Measurements from ENCODE around the gene DNAJC13.

DNAJC13 gene

GRCh38 chr3:132407025-132407424, 10.3 kb upstream of the DNAJC13 start:
- DNase-seq = no peak

GRCh38 chr3:132414841-132415240, 2.5 kb upstream of the DNAJC13 start:
- DNase-seq = no peak

GRCh38 chr3:132416161-132416560, 1.1 kb upstream of the DNAJC13 start:
- no peak for DNase-seq

GRCh38 chr3:132417695-132418411, 551 bp downstream of the DNAJC13 start:
- DNase-seq = peak in 1 of 2 donors; percentile 44

GRCh38 chr3:132418916-132419315, 1.6 kb downstream of the DNAJC13 start:
- DNase-seq = peak in 1 of 2 donors; percentile 26

GRCh38 chr3:132421832-132422231, 4.5 kb downstream of the DNAJC13 start:
- DNase-seq = no peak

- no peak for DNase-seq
These were observed 5.2 kb downstream of the DNAJC13 start for GRCh38 chr3:132422531-132422930.

- DNase-seq = peak in 1 of 2 donors; percentile 73
These were observed 15.3 kb downstream of the DNAJC13 start for GRCh38 chr3:132432639-132433038.

- no peak for DNase-seq
These were observed 15.8 kb downstream of the DNAJC13 start for GRCh38 chr3:132433121-132433520.

- DNase-seq = no peak
These were observed 18.1 kb downstream of the DNAJC13 start for GRCh38 chr3:132435224-132435910.

- DNase-seq = no peak
These were observed 18.7 kb downstream of the DNAJC13 start for GRCh38 chr3:132435911-132436425.

GRCh38 chr3:132443421-132443820, 26.1 kb downstream of the DNAJC13 start:
- DNase-seq = no peak

GRCh38 chr3:132444383-132444782, 27.1 kb downstream of the DNAJC13 start:
- DNase-seq = no peak

GRCh38 chr3:132445817-132446216, 28.5 kb downstream of the DNAJC13 start:
- DNase-seq = peak in 1 of 2 donors; percentile 6

GRCh38 chr3:132448216-132448961, 31.1 kb downstream of the DNAJC13 start:
- DNase-seq = no peak

GRCh38 chr3:132456136-132456535, 38.8 kb downstream of the DNAJC13 start:
- no peak for DNase-seq

GRCh38 chr3:132456571-132456970, 39.3 kb downstream of the DNAJC13 start:
- no peak for DNase-seq

GRCh38 chr3:132457286-132457685, 40.0 kb downstream of the DNAJC13 start:
- no peak for DNase-seq

GRCh38 chr3:132459551-132459950, 42.2 kb downstream of the DNAJC13 start:
- DNase-seq = no peak

- no peak for DNase-seq
These were observed 44.2 kb downstream of the DNAJC13 start for GRCh38 chr3:132461544-132461943.

- DNase-seq = no peak
These were observed 46.8 kb downstream of the DNAJC13 start for GRCh38 chr3:132464066-132464465.

- DNase-seq = no peak
These were observed 52.0 kb downstream of the DNAJC13 start for GRCh38 chr3:132469326-132469725.

- DNase-seq = no peak
These were observed 68.8 kb downstream of the DNAJC13 start for GRCh38 chr3:132486099-132486498.

- no peak for DNase-seq
These were observed 70.8 kb downstream of the DNAJC13 start for GRCh38 chr3:132488151-132488550.
